GM04504 (cell line): Measurements from ENCODE around the gene SMAD5.

Experiments
- DNase-seq: peaks from one replicate; pipeline ENCODE4 v3.0.0-alpha.2; 2012; ENCODE audit warnings: low read depth

The SMAD5 gene

DNA sequence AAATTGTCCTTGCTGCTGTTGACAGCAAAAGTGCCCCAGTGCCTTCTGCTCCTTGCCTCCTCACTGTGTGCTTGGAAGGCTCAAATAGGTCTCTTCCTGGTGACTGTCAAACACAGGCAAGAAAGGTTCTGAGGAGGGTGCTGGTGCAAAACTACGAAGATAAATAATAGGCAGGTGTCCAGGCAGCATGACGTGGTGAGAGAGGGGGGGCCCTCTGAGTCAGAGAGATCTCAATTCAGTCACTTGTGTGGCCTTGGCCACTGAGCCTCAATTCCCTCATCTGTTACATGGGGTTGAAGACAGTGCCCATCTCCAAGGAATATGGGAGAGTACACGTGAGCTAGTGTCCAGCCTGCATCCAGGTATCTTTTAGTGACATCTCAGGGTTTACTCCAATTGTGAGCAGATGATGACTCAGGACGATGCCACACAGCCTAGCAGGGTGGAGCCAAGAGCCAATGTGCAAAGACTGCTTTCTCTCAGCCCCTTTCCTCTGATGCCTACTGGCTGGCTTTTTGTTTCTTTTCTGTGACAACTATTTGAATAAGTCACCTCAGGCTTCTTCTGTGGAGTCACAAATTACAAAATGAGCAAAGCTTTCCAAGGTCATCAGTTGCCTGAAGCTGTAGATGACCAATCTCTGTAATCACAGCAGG lies 90.1 kb downstream of the SMAD5 start:
- DNase-seq = no peak

DNA sequence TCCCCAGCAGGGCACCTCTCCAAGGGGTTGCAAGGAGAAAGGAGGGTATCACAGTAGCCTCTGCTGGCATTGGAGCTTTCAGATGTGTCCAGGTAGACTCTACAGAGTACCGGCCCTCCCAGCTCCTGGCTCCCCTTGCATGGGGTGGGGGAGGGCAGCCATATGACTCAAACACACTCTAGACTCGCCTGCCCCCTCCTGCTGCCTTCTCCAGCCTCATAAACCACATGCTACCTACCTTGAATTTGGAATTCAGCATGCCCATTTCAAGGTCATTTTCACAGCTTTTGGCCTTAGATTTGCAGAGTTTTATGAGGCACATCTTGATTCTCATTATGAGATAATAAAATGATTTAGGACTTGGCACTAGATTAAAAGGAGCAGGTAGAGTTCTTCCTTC lies 93.2 kb downstream of the SMAD5 start:
- DNase-seq = no peak

DNA sequence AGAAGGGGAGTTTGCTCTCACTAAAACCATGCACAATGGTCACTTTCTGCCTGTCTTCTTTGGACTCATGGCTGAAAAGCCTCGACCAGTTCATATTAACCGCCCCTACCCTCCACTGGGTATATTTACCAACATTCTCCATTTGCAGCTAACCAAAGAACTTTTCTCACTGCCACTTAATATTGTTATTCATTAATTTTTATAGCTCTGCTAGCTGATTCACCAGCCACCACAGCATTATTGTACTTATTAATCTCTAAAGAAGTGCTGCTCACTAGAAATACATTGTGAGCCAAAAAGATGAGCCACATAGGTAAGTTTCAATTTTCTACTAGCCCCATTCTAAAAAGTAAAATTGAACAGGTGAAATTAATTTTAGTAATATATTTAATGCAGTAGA lies 93.8 kb downstream of the SMAD5 start:
- DNase-seq = no peak

DNA sequence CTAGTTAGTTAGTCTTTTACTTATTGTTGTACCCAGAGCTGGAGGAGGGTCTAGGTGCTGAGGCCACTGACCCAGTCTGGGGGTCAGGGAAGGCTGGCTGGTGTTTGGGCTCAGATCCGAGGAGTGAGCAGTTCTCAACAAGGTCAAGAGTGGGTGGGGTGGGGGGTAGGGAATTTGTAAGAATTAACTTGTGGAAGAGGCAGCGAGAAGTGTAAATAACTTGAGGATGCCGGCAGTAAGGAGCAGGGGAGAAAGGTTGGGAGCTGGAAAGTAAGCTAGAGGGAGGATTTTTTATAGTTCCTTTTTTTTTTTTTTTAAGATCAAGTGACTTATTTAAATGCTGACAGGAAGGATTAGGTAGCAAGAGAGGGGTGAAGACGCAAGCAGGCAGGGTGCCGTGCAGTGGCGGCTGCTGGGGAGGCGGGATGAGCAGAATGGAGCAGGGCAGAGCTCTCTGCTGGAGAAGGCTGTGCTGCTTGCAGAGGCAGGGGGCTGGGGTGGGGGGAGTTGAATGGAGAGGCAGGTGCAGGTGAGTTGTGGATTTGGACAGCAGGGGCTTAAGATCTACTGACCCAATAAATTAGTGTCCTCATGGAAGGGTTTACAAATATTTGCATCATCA lies 95.6 kb downstream of the SMAD5 start:
- DNase-seq = no peak

DNA sequence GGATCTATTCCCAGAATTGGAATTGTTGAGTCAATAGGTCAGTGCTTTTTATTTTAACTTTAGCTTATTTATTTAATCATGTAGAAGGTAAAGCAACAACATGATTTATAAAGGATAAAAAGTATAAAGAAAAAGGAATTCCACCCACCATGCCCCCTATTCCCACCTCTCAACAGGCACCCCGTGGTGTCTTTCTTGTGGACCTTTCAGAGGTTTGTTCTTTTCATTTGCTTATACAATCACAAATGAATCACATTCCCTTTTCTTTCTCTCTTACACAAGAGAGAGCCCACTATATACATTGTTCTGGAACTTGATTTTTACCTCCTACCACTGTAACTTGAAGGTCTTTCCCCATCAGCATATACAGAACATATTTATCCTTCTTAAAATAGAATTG lies 97.5 kb downstream of the SMAD5 start:
- no peak for DNase-seq

DNA sequence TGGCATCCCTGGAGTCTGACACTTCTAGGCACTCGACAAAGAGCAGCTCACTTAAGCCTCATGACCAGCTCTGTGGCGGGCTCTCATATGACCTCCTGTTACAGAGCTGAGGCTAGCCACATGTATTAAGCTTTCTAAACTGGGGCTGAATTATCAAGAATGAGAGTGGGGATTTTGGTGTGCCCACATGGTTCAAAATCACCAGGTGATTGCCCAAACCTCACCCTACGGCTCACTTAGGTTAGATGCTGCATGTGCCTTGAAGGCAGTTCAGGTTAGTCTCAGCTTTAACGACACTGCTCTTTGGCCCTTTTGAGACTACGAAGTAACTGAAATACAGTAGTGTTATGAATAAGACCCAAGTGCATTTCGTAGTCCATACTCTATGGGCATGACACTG lies 99.7 kb downstream of the SMAD5 start:
- DNase-seq = no peak
